ENCODE measurements around the gene RGR.

Gene RGR

GRCh38 chr10:84292502-84292901 is 47.6 kb downstream of the RGR start:
- H3K27me3 ChIP-seq: peaks cover 12% of the 10 kb centered on the region
- H3K4me3 ChIP-seq (ENCODE audit: low read depth in 1 of 2, low read length in 1 of 2): no peak overlapping the region
- TF ChIP-seq CTCF (IDR thresholded peaks at IDR 0.05): no peak
- H3K36me3 ChIP-seq: no peaks in the 10 kb centered on the region
- H3K9me3 ChIP-seq: no peaks in the 10 kb centered on the region
- H3K4me1 ChIP-seq (ENCODE audit: control insufficient read depth in 1 of 2, insufficient read depth in 1 of 2, low read depth in 1 of 2, low read length in 1 of 2): no peaks in the 10 kb centered on the region
- no peak overlapping the region for H3K27ac ChIP-seq

- Histone ChIP-seq H3K9me3 (no peaks in the 10 kb centered on the region), H3K4me1 (ENCODE audit: control insufficient read depth in 1 of 2, insufficient read depth in 1 of 2, low read depth in 1 of 2, low read length in 1 of 2) (no peaks in the 10 kb centered on the region), H3K4me3 (ENCODE audit: low read depth in 1 of 2, low read length in 1 of 2) (no peak overlapping the region), H3K27ac (no peak overlapping the region), H3K27me3 (peaks cover 12% of the 10 kb centered on the region), H3K36me3 (no peaks in the 10 kb centered on the region)
- TF ChIP-seq CTCF (IDR thresholded peaks at IDR 0.05): no peak
These were observed 48.3 kb downstream of the RGR start for GRCh38 chr10:84293171-84293570.

- Histone ChIP-seq H3K27ac (no peak overlapping the region), H3K27me3 (peaks cover 12% of the 10 kb centered on the region), H3K4me3 (ENCODE audit: low read depth in 1 of 2, low read length in 1 of 2) (no peak overlapping the region), H3K9me3 (no peaks in the 10 kb centered on the region), H3K36me3 (no peaks in the 10 kb centered on the region), H3K4me1 (ENCODE audit: control insufficient read depth in 1 of 2, insufficient read depth in 1 of 2, low read depth in 1 of 2, low read length in 1 of 2) (no peaks in the 10 kb centered on the region)
- TF ChIP-seq CTCF (IDR thresholded peaks at IDR 0.05): no peak
These were observed 48.7 kb downstream of the RGR start for GRCh38 chr10:84293574-84294016.

- H3K4me3 ChIP-seq (ENCODE audit: low read depth in 1 of 2, low read length in 1 of 2): no peak overlapping the region
- H3K9me3 ChIP-seq: no peaks in the 10 kb centered on the region
- H3K27ac ChIP-seq: no peak overlapping the region
- no peak for TF ChIP-seq CTCF (IDR thresholded peaks at IDR 0.05)
- peaks cover 5% of the 10 kb centered on the region for H3K27me3 ChIP-seq
- no peaks in the 10 kb centered on the region for H3K36me3 ChIP-seq
- H3K4me1 ChIP-seq (ENCODE audit: control insufficient read depth in 1 of 2, insufficient read depth in 1 of 2, low read depth in 1 of 2, low read length in 1 of 2): no peaks in the 10 kb centered on the region
These were observed 50.1 kb downstream of the RGR start for GRCh38 chr10:84294766-84295447.

GRCh38 chr10:84296091-84296981 is 51.5 kb downstream of the RGR start:
- Histone ChIP-seq H3K36me3 (no peaks in the 10 kb centered on the region), H3K4me1 (ENCODE audit: control insufficient read depth in 1 of 2, insufficient read depth in 1 of 2, low read depth in 1 of 2, low read length in 1 of 2) (no peaks in the 10 kb centered on the region), H3K27ac (no peak overlapping the region), H3K4me3 (ENCODE audit: low read depth in 1 of 2, low read length in 1 of 2) (no peak overlapping the region), H3K27me3 (no peaks in the 10 kb centered on the region), H3K9me3 (no peaks in the 10 kb centered on the region)
- TF ChIP-seq CTCF (IDR thresholded peaks at IDR 0.05): no peak

Measured in neutrophil (primary cell).